GM08714 (cell line): ENCODE data around the gene CTNNA2.

Source experiments
- H3K4me3 ChIP-seq: fragments of 200-500 bp; sonication (Bioruptor generic); 2 replicates; pipeline ENCODE4 v1.5.1; 2014; ENCODE audit warnings: mild to moderate bottlenecking, low read length, inconsistent platforms
- ZNF274 ChIP-seq: IDR thresholded peaks from 2 replicates; pipeline ENCODE4 v1.6.1; 2012; ENCODE audit warnings: mild to moderate bottlenecking, low read depth, low read length

The CTNNA2 gene

DNA sequence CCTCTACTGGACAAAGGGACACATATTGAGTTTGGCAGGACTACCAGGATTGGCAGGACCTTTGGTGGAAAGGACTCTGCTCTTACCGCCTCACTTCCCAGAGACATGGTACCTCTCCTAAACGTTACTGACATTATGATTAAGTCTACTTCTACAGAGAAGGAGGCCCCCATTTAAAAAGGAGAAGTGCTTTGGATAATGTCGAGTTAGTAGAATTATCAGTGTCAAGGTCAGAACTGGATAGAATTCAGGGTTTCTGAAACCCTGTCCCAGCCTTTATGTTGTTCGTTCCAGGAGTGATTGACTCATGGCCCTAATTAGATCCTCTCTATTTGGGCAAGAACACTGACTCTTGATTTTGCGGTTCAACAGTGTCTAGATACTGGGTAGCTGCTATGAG lies 745.9 kb downstream of the CTNNA2 start:
- TF ChIP-seq ZNF274: no peak
- H3K4me3 ChIP-seq: no peak overlapping the region

DNA sequence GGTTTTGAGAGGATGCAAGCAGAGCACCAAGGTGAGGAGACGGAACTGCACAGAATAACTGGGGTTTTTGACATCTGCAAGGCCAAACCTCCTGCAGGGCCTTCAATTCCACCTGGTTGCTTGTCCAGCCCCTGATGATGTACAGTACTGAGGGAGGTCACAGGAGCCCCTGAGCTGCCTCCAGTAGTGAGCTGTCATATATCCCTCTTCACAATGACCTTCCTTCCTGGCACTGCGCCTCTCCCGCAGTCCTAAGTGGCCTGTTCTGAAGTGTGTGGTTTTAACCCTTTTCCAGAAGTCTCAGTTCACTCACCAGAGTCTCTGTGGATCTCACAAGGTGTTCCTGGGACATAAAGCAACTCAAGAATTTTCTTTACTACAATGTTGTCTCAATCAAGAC lies 746.4 kb downstream of the CTNNA2 start:
- no peak for TF ChIP-seq ZNF274

DNA sequence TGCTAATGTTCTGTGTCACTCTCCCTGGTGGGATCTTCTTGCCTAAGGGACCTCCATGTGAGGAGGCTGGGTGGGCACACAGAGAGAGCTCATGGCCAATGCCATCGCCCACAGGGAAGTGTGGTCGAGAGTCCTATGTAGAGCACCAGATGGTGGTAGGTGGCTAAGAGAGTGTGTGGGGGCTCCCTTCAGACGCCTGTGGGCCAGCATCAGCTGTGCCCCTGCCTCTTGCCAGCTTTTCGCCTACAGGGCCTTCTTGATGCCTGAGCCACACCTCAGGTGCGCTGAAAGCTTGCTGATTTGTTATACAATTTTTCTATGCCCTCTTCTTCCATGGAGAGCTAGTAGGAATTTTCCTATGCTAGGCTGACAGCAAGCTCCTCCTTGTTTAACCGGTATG lies 753.4 kb downstream of the CTNNA2 start:
- no peak overlapping the region for H3K4me3 ChIP-seq
- TF ChIP-seq ZNF274: no peak

More for the DNA sequence above, 746.4 kb downstream of the CTNNA2 start:
- H3K4me3 ChIP-seq: no peak overlapping the region

DNA sequence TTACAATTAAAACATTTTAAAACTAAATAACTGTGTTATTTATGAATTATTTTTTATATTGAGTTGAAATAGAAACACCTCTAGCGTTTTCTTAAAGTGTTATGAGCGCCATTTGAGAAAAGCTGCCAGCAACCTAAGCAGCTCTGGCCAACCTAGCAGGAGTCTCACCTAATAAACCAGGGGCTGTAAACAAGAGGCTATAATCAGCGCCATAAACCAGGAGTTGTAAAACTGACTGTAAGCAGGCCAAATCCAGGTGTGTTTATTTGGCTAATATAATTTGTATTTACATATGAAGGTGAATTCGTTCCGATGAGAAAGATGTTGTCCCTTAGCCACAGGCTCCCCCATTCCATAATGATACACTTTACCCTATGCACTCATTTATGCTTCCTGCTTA lies 757.0 kb downstream of the CTNNA2 start:
- no peak for TF ChIP-seq ZNF274

DNA sequence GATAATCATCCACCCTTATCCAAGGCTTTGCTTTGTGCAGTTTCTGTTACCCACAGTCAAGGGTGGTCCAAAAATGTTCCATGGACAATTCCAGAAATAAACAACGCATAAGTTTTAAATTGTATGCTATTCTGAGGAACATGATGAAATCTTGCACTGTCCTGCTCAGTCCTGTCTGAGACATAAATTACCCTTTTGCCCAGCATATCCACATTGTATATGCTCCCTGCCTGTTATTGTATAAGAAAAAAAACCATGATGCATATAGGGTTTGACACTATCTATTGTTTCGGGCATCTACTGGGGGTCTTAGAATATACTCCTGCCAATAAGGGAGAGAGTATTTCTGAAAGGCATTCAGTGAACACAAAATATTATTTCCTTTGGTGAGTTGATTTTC lies 767.7 kb downstream of the CTNNA2 start:
- H3K4me3 ChIP-seq: no peak overlapping the region
- TF ChIP-seq ZNF274: no peak

More for the DNA sequence above, 757.0 kb downstream of the CTNNA2 start:
- H3K4me3 ChIP-seq: no peak overlapping the region

DNA sequence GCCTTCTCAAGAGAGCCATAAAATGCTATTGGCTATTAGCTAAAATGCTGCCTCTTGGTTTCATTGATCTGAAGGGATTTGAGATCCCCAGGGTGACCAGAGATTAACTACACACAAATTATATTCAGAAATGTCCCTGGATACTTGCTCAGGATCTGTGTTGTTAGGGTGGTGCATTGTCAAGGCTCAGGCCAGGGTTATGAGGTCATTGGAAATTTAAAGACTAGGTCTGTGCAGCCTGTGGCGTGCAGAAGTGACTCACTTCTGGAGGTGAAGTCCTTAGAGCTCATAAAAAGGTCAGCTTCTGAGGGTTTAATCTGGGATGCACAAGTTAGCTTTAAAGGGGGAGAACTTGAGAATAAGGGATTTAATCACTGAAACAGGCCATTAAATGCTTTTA lies 768.2 kb downstream of the CTNNA2 start:
- no peak overlapping the region for H3K4me3 ChIP-seq
- no peak for TF ChIP-seq ZNF274

DNA sequence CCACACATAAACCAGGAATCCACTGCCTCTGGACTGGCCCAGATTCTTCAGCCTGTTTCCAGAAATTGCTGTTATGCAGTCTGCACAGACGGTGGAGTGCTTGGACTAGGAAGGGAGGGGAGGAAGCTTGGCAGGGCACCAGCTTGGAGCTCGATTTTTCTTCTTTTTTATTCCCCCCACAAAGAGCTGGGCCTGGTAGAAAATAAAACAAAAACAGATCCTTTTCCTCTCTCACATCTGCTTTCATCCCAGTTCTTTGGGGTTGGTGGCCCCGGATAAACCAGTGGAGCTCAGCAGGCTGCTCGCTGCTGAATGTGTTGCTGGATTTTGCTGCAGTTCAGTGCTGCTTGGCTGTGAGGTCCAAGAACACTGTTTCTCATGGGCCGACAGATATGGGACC lies 775.7 kb downstream of the CTNNA2 start:
- no peak for TF ChIP-seq ZNF274
- H3K4me3 ChIP-seq: no peak overlapping the region

DNA sequence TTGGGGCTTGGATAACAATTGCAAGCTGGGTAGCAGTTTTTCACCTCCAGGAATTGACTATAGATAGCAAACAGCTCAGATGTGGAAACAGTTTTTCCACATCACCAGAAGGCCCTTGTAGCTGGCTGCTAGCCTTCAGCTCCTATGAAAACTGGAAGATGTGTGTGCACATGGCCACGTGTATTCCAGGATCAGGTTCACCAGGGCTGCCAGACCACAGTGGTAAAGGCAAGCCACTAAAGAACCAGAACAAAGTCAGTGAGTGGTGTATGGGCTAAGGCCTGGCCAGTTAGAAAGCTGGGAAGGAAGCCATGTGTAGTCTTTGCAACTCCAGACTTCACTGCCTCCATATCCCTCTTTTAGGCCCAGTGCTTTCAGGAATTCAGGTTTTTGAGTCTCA lies 778.8 kb downstream of the CTNNA2 start:
- H3K4me3 ChIP-seq: no peak overlapping the region
- no peak for TF ChIP-seq ZNF274

DNA sequence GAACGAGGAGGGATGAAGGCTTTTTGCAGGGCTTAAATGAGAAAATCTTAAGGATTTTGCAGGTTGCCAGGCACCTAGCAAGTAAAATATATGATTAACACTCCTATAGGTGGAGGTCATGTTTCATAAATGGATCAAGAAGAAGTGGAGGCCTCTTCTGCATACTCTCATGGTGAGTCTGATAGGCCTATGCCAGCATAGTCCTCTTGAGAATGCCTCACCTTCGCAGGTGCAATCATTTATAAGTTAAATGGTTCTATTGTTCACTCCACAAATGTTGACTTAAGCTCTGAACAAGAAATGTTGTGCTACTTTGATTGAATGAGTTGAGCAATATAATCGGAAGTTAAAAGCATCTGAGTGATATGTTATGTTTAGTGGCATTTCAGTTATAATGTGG lies 779.6 kb downstream of the CTNNA2 start:
- H3K4me3 ChIP-seq: no peak overlapping the region
- no peak for TF ChIP-seq ZNF274

DNA sequence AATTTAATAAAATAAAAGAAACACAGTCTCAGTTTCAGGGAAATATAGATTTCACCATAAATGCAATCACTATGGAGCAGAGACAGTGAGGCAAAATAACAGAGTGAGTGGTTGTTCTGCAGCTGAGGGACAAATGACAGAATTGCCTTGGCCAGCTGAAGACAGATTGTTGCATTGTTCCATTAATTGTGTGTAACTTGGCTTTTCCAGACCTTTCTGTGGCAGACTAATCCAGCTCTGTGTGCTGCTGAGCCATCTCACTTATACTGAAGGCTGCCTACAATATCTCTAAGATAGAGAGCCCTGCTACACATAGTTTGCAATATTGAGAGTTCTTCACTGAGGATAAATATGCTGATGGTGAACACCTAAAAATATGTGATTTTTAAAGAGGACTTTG lies 780.2 kb downstream of the CTNNA2 start:
- no peak for TF ChIP-seq ZNF274
- no peak overlapping the region for H3K4me3 ChIP-seq

DNA sequence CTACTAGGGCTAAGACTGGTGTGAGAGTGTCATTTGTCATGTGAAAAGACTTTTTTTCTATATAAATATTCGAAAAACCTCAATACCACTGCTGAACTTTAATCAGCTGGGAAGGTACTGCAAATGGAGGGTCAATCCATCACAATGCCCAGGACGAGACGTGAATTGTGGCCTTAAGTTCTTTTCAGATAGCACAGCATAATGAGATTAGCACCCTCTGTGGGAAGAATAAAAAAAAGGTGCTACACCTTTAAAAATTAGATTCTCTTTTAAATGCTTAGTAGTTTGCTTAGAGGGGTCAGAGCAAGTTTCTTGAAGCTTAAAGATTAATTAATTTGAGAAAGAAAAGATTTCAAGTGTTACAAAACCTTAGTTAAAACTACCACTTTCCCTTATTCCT lies 786.1 kb downstream of the CTNNA2 start:
- TF ChIP-seq ZNF274: no peak
- no peak overlapping the region for H3K4me3 ChIP-seq

DNA sequence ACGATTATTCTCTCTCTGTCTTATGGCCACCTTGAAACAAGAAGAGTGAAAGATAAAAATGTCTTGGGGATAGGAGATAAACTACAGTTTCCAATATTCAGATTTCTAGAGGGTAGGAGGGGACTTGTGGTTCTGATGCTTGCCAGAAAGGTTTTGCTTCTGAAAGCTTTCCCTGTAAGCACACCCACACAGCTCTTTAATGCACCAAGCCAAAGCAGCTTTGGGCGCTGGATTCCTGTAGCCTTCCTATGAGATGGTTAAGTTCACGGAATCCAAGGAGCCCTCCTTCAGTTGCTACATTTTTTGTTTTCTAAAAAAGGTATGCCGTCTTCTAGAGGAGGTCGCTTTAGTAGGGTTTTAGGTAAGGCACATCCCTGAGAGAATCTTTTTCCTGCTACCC lies 786.8 kb downstream of the CTNNA2 start:
- TF ChIP-seq ZNF274: no peak
- no peak overlapping the region for H3K4me3 ChIP-seq

DNA sequence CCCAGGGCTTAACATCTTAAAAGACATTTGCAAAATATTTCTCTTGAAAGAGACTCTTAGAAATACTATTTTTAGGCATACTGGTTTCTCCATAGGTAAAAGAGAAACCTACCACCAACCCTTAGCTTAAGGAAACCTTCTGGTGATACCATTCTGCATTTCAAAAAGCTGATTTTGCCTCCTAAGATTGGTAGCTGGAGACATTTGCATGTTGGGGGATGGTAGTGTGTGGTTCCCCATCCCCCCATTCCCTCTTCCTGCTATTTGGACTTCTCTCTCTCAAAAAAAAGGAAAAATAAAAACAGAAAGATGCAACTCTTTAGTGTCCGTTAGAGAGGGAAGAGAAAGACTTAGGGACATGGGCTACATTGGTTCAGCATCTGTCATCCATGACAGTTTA lies 787.5 kb downstream of the CTNNA2 start:
- no peak for TF ChIP-seq ZNF274
- no peak overlapping the region for H3K4me3 ChIP-seq

DNA sequence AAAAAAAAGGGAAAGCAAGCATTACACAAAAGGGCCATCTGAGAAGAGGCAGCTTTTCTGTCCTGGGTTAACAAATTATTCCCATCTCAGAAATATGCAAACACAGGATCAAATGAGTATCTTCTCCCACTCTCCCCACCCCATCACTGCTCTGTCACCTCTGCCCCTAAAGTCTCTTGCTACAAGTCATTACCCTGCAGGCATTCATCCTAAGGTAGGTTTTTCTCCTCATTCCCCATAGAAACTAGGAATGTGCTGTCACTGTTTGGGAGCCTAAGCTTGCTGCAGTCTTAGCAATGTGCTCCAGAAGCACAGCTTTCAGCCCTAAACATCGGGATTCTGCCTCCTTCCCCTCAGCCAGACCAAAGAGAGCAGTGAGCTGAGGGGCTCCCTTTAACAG lies 788.1 kb downstream of the CTNNA2 start:
- no peak overlapping the region for H3K4me3 ChIP-seq
- no peak for TF ChIP-seq ZNF274

DNA sequence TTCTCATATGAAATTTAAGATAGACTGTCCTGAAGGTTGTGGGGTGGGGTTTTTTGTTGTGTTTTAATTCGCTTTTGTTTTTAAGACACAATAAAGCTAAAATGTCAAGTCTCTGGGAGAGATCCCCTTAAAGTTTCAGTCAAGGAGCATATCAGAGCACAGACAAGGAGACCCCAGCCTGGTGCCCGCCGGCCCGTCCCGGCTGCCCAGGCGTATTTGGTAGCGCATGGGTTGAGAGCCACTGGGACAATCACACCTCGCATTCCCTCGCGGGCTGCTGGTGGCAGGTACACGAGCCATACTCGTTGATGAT lies 789.1 kb downstream of the CTNNA2 start:
- TF ChIP-seq ZNF274: no peak
- H3K4me3 ChIP-seq: no peak overlapping the region

DNA sequence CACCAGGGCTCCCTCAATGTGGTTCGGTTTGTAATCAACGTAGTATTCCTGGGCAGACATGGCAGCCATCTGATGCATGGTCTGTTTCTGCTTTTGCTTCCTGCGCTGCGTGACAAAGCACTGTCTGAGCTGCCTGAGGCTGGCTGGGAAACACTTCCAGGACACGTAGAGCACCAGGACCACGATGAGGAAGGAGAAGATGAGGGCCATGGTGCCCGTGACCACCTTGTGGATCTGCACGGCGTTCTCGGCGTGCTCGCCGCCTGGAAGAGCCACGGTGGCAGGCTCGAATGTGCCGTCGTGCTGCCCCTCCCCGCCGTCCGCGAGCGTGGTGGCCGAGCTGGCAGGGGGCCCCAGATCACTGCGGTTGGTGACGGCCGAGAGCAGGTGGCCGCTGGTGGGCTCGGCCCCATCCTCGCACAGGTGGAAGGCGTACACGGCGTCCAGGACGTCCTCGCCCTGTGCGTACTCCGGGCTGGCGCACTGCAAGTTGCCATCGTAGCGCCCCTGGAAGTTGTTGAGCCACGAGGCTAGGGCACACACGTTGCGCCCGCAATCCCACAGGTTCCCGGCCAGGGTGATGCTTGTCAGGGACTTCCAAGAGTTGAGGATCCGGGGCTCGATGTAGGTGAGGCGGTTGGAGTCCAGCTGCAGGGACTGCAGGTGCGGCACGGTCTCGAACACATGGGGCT lies 789.6 kb downstream of the CTNNA2 start:
- TF ChIP-seq ZNF274: no peak
- no peak overlapping the region for H3K4me3 ChIP-seq
